SKM-1 treated with dmso at 0.1 percent for 144 hours (cell line): ENCODE measurements around the gene BABAM2.
"Not testable (repeated sequence)": the region's sequence is repeated elsewhere in the genome, so short reads cannot be mapped to it uniquely, and the experiment has no call there.

Experiments used
- DNase-seq: peaks from one replicate; lab custom pipeline; 2025; ENCODE audit not compliant: unreplicated experiment; lab: John Stamatoyannopoulos, UW

The BABAM2 gene

DNA sequence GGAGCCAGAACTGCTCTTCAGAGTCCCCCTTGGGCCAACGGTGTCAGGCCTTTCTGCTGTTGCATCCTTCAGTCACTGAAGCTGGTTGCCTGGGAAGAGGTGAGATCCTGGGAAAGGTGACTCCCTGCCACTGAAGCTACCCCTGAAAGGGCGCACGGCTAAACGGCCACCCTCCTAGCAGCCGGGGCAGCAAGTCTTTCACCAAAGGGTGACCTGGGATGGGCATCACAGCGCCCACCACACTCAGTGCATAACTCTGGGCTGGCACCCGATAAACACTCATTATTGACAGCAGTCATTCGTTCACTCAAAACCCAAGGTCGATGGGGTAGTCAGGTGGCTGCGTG lies 475.6 kb downstream of the BABAM2 start:
- DNase-seq: no peak

DNA sequence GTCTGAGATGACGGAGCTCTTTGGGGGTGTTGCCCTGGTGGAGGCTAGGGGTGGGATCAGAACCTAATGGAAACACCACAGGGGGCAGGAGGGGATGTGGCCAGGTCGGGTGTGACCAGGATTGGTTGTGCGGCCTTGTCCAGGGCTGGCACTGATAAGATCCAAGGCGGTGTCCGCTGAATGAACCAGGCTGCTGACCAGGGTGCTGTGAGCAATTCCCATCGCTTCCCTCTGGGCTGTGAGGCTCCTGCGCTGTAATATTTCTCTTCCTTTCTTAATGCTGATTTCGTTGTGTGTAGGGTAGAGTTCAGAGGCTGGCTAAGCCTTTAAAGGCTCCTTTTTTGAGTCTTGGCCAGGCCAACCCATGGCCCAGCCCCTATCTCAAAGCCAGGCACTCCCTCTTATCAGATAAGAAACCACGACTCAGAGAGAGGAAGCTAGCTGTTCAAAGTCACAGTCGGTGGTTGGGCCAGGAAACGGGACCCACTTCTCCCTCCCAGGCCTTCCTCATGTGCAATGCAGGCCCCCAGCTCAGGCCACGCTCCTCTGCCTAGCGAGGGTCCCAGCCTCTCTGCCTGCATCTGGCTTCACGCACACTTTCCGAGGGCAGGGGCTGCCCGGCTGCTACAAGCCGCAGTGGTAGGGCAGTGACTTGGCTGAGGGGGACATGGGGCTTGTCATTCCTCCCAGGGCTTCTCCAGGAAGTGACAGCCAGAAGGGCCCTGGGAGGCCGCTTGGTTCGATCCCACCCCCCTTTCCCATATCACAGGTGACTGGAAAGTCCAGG lies 476.2 kb downstream of the BABAM2 start:
- DNase-seq: peak; percentile 97

DNA sequence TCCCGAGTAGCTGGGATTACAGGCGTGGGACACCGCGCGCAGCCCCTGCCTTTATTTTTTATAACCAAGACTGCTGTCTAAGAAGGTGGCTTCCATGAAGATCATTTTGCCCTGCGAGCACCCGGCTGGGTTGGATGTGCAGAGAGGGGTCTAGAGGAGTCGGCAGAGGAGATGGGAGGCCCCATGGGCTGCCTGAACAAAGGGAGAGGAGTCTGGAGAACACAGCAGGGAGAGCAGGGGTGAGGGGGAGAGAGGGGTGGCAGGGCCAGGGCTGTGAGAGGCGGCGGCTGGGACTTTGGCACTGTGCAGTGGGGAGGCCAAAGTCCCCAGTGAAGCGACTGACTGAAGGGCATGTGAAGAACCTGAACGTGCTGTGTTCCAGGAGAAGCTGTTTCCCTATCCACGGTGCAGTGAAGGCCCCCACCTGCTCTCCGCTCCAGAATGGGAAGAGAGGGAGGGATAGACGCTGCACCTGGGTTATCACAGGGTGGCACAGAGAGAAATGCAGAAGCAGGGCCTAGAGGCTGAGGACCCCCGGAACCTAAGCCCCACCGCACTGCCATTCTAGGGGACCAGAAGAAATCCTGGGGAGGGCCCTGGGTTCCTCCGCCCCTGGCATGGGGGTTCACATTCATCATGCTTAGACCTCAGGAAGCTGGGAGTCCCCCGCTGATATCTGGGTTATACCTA lies 477.3 kb downstream of the BABAM2 start:
- DNase-seq: no peak

DNA sequence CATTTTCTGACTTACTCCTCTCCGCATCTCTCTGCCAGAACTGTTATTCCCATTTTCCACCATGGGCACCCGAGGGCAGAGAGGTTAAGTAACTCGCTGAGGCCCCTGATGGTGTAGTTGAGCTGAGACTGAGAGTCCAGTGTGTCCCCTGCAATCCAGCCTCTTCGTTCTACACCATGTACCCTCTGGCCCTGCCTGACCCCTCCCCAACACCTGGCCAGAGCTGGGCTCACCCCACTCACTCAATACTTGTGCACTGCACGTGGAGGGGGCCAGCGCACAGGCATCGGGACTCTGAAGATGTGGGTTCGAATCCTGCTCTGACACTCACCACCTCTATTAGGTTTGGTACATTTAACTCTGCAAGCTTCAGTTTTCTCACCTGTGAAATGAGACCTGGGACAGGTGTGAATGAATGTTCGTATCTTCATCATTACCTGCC lies 477.8 kb downstream of the BABAM2 start:
- no peak for DNase-seq

DNA sequence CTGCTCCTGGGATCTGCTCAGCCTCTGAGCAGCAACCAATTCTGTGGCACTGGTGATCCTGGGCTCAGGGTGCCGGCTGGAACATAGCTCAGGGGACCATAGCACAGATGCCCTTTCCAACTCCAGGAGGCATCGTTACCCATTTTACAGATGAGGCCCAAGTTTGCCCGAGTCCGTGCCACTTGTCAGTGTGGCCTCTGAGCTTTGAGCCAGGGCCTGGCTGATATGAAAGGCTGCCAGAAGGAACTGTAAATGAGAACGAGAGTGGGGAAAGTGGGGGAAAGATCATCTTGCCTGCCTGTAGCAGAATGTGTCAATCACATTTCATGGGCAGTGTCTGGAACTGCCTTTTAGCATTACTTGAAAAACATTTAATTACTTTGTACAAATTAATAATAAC lies 478.8 kb downstream of the BABAM2 start:
- DNase-seq: no peak

DNA sequence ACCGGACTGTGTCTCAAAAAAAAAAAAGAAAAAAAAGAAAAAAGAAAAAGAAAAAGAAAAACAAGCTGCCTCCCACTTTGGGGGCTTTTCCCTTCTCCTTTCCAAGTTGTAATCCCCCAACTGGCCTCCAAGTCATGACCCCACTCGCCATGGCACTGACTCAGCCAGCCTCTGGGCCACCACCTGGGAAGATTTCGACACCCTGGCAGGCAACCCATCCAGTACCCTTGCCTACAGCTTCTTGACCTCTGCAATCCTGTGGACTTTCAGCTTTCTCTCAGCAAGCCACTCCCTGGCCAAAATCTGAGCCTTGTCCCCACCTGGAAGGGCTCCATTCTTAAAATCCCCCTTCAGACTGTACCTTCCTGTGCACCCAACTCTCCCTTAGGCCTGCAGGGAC lies 479.8 kb downstream of the BABAM2 start:
- DNase-seq: peak; percentile 54

DNA sequence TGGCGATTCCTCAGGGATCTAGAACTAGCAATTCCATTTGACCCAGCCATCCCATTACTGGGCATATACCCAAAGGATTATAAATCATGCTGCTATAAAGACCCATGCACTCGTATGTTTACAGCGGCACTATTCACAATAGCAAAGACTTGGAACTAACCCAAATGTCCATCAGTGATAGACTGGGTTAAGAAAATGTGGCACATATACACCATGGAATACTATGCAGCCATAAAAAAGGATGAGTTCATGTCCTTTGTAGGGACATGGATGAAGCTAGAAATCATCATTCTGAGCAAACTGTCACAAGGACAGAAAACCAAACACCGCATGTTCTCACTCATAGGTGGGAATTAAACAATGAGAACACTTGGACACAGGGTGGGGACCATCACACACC lies 481.2 kb downstream of the BABAM2 start:
- DNase-seq: not testable (repeated sequence)

DNA sequence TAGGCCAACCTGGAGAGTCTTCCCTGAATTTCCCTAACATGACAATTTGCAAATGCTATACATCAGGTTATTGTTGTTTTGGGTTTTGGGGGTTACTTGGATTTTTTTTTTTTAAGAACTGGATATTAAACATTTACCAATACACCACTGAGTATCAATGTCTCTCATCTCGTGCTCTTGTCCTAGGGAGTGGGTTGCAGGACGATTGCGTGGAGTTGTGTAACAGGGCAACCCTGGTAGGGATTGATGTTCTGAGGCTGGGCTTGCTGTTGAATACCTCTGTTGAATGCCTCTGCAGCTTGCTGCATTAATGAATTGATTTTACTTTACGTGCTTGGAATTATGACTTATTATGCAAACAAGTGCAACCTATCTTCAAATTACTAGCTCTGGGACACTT lies 483.3 kb downstream of the BABAM2 start:
- no peak for DNase-seq

DNA sequence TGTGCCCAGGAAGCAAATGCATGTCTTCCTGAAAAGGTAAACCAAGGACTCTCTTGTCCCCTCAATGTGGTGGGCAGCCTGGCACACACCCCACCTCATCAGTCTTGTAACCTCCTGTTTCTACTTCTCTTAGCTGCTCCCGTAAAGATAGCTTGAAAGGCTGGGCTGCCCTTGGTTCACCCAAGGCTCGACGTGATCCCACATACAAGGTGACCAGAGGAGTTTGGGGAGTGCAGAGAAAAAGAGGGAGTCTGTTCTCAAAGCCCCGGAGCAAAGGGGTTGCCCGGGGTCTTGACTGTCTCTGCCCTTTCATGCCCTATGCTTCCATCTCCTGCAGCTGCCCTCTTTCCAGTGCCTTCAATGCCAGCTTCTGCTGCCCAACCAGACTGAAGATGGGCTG lies 483.8 kb downstream of the BABAM2 start:
- no peak for DNase-seq

DNA sequence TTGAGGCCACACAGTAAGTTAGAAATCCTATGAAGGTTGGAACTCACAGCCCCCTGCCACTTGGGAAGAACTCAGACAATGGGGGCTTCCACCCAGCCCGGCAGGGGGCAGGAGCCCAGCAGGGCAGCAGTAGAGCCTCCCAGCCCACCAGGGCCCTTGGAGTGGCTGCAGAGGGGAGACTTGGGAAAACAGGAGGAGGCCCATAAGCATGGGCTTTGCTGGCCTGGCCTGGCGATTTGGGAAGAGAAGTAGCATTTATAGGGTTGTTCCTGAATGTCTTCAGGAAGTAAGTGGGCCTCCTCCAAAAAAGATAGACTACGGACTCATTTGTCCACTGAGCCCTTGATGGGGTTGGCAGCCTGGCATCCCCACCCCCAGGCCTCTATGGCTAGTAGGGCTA lies 484.7 kb downstream of the BABAM2 start:
- no peak for DNase-seq

DNA sequence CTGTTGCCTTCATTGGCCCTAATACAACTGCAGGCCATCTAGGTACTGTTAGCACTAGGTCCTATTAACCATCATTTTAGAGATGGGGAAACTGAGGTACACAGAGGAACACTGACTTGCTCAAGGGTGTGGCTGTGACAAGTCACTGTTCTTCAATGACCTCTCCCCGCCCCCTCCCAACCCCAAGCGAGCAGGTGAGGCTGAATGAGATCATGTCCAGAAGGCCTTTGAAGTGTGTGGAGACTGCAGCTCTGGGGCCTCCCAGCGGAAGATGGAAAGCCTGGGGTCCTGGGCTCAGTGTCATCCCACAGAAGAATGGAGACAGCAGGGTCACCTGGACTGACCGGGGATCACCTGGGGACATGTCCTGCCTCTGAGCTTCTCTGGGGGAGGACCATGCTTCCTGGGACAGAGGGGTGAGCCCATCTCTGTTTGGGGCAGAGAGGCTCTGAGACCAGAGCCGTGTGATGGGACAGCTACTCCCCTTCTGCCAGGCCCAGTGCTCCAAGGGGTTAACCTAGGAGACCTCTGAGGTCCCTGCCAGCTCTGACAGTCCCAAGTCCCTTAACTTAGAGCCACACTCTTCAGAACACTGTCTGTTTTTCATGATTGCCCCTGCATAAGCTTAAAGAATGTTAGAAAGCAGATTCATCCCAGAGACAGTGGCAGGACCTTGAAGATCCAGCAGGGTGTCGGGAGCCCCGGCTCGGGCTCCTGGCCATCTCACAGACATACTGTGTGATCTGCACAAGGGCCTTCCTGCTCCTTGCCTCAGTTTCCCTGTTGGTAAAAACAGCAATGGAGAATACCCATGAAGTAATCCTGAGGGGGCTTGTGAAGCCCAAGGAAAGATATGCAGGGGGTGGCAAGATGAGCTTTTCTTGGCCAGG lies 485.5 kb downstream of the BABAM2 start:
- DNase-seq: no peak

DNA sequence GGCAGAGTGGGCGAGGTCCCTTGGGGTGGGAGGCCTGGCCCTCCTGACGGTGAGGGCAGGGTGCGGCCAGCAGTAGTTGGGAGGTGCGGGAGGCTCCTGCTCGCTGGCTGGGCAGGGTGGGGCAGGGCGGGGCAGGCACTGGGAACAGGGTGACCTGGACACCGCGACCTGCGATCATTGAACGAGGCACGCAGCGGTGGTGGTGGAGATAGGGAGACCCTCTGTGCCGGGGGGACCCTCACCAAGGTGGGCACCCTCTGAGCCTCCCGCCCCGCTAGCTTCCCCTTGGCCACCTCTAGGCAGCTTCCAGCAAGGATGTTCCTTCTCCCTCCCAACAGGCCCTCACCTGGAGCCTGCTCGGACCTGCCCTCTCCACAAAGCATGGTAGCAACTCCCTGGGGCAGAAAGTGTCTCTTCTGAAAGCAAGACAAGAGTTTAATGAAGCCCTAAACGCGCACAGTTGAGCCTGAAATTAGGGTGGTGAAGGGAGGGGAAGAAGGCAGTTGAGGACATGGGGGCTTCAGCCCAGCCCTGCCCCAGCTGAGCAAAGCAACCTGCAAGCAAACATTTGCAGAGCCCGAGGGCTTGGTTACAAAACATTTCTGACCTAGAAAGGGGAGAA lies 486.8 kb downstream of the BABAM2 start:
- no peak for DNase-seq

DNA sequence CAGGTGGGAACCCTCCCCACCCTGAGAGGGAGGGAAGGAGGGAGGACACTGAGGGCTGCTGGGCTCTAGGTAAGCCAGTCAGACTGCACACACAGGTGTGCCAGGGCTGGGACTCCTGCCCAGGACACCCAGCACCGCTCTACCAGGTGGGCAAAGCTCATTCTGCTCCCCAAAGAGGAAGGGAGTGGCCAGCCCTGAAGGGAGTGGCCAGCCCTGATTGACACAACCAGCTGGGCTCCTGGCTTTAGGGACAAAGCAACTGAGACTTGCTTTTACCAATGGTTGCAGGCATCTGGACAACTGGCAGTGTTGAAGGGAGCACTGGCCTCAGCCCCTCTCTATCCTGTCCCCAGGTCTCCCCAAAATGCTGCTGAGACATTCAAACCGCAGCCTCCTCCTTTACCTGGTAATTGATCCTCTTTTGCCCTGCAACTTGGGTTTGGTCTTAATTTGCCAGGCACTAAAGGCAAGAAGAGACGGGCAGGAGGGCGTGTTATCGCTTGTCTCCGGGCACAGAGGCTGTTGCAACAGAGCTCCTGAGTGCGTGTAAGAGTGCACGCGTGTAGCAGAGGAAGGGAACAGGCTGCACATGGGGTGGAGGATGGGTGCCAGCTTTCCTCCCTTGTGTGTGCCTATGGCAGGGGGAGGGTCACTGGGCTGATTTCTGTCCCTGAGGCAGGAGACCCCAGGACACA lies 487.6 kb downstream of the BABAM2 start:
- peak; percentile 67 for DNase-seq

DNA sequence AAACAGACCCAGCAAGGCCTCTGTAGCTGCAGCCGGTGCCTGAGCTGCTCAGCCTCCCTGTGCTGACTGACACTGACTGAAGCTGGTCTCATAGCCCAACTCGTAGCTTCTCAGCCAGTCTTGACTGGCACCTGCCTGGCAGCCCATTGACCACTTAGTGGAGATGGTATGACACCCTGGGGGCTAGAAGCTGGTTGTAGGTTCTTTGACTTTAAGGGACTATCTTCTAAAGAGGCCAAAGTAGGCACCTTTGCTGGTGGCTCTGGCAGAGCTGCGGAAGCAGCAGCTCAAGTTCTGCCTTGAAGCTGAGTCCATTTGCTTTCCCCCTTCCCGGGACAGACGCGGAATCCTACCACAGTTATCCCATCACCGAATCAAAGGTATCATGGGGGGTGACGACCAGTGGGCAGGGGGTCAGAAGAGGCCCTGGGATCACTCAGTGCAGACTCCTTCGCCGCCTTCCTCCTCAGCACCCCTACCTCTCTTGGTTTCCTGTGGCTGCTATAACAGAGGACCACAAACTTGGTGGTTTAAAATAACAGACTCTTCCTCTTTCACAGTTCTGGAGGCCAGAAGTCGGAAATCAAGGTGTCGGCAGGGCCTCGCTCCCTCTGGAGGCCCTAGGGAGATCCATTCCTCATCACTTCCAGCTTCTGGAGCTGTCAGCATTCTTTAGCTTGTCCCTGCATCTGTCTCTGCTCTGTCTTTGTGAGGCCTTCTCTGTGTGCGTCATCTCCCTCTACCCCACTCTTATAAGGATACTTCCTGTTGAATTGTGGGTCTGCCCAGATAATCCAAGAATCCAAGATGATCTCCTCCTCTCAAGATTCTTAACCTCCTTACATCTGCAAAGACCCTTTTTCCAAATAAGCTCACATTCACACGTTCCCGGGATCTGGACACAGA lies 488.4 kb downstream of the BABAM2 start:
- DNase-seq: peak; percentile 72

DNA sequence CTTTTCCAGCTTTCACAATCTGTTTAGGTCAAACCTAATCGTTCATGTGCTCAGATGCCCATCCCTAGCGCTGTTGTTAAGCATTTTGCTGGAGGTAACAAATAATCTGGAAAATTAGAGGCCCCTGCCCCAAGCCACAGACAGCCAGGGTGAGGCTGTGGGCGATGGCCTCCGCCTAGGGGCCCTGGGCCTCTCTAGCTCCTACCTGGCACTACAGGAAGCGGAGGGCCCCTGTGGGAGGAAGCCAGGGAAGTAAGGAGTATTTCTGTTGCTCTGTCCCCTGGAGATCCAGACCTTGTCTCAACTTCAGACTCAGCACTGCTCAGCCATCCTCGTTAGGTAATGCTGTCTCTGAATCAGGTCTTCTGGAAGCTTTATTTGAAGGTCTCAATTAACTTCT lies 489.7 kb downstream of the BABAM2 start:
- no peak for DNase-seq

DNA sequence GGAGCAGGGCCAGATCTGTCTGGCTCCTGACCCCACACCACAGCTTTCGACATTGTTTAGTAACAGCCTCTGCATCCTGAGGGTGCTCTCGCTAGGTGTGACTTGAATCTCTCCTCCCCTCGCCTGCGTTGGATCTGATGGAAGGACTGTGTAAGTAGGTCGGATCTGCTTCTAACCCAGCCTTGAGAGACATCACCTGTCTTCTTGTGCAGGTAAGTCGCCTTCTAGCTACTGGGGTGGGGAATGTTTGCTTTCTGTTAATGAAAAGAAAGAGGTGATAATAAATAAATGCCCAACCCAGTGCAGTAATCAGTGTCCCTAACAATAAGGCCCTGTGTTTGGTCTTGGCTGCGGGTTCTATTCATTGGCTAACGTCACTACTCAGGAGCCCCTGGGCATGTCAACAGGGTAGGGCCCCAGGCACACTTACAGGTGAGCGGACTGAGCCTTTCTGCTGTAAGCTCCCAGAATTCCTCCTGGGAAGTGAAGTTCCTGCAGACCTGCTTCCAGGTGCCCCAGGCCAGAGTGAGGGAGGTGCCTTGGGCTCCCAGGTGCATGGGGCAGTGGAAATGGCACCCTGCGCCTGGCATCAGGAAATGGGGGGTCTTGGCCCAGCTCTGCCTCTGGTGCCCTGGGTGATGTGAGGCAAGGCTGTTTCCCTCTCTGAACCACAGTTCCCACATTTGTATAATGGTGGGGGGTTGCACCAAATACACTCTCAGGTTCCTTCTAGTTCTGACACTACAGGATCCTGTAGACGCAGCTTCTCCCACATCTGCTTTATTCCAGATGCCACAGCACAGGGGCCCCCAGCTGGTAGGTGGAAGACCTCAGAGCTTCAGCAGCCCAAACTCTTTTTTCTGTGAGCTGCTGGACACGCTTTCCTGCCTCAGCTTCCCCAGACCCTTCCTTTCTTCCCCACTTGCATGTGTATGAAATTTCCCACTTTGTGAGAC lies 491.0 kb downstream of the BABAM2 start:
- DNase-seq: no peak

DNA sequence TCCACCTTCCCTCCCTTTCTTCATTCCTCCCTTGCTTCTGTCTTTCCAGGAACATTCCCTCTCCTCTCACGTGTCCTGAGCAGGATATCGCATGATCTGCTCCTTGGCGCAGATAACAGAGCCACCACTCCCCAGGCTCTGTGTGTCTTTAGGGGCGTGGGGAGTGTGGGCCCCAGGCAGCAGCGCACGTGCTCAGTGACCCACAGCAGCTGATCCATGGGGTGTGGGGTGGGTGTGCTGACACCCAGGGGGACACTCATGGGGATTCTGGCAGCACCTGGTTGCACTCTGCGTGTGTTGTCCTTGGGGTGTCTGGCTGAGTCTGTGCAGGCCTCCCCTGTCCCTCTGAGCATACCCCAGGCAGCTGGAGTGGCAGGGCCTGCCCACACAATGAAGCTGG lies 492.2 kb downstream of the BABAM2 start:
- no peak for DNase-seq
